GM18861 (cell line): ENCODE data around the gene KAZN.

ENCODE experiments used
- ATAC-seq: cut with Tn5 transposase; IDR thresholded peaks from one replicate; pipeline ENCODE4 v1.9.1; 2021; ENCODE audit not compliant: unreplicated experiment

Gene KAZN

GRCh38 chr1:14612256-14612655 lies 13.8 kb downstream of the KAZN start:
- no peak for ATAC-seq

GRCh38 chr1:14613926-14614325 lies 15.4 kb downstream of the KAZN start:
- no peak for ATAC-seq

GRCh38 chr1:14614341-14614740 lies 15.9 kb downstream of the KAZN start:
- no peak for ATAC-seq

- no peak for ATAC-seq
Observed at GRCh38 chr1:14615549-14616218, 17.2 kb downstream of the KAZN start.

- ATAC-seq = no peak
Observed at GRCh38 chr1:14616632-14617396, 18.3 kb downstream of the KAZN start.

GRCh38 chr1:14617791-14618190 lies 19.3 kb downstream of the KAZN start:
- no peak for ATAC-seq

GRCh38 chr1:14620941-14621340 lies 22.5 kb downstream of the KAZN start:
- ATAC-seq = no peak

- ATAC-seq = no peak
Observed at GRCh38 chr1:14623090-14623489, 24.6 kb downstream of the KAZN start.

- no peak for ATAC-seq
Observed at GRCh38 chr1:14624941-14625340, 26.5 kb downstream of the KAZN start.

GRCh38 chr1:14625572-14625971 lies 27.1 kb downstream of the KAZN start:
- no peak for ATAC-seq

GRCh38 chr1:14625996-14626395 lies 27.5 kb downstream of the KAZN start:
- ATAC-seq = no peak

- ATAC-seq = no peak
Observed at GRCh38 chr1:14626869-14627607, 28.6 kb downstream of the KAZN start.

- ATAC-seq = no peak
Observed at GRCh38 chr1:14627608-14628489, 29.4 kb downstream of the KAZN start.

- ATAC-seq = no peak
Observed at GRCh38 chr1:14629363-14630014, 31.0 kb downstream of the KAZN start.

GRCh38 chr1:14630986-14631385 lies 32.5 kb downstream of the KAZN start:
- no peak for ATAC-seq

- ATAC-seq = no peak
Observed at GRCh38 chr1:14631421-14631820, 32.9 kb downstream of the KAZN start.

- no peak for ATAC-seq
Observed at GRCh38 chr1:14634486-14634885, 36.0 kb downstream of the KAZN start.

- ATAC-seq = no peak
Observed at GRCh38 chr1:14635421-14635820, 36.9 kb downstream of the KAZN start.

- no peak for ATAC-seq
Observed at GRCh38 chr1:14636897-14637632, 38.6 kb downstream of the KAZN start.
